ENCODE data around the gene GYS2.
A peak's percentile ranks its signal among the peaks of the same experiment; 100 is the strongest.

GYS2 gene

GRCh38 chr12:21551841-21552465 lies 52.7 kb downstream of the GYS2 start:
- no peak for DNase-seq

GRCh38 chr12:21547437-21547836 lies 57.2 kb downstream of the GYS2 start:
- no peak for DNase-seq

GRCh38 chr12:21546716-21547115 lies 57.9 kb downstream of the GYS2 start:
- no peak for DNase-seq

- no peak for DNase-seq
Observed at GRCh38 chr12:21545557-21545956, 59.1 kb downstream of the GYS2 start.

- DNase-seq = no peak
Observed at GRCh38 chr12:21543151-21543550, 61.5 kb downstream of the GYS2 start.

- DNase-seq = no peak
Observed at GRCh38 chr12:21542403-21542802, 62.2 kb downstream of the GYS2 start.

GRCh38 chr12:21541773-21542172 lies 62.9 kb downstream of the GYS2 start:
- DNase-seq = no peak

- DNase-seq = no peak
Observed at GRCh38 chr12:21539797-21540196, 64.8 kb downstream of the GYS2 start.

- no peak for DNase-seq
Observed at GRCh38 chr12:21538061-21538653, 66.5 kb downstream of the GYS2 start.

GRCh38 chr12:21529456-21529855 lies 75.2 kb downstream of the GYS2 start:
- DNase-seq = no peak

- no peak for DNase-seq
Observed at GRCh38 chr12:21528953-21529352, 75.7 kb downstream of the GYS2 start.

- DNase-seq = peak; percentile 15 to 60 (median 34)
Observed at GRCh38 chr12:21527451-21528180, 77.0 kb downstream of the GYS2 start.

GRCh38 chr12:21526721-21527345 lies 77.8 kb downstream of the GYS2 start:
- no peak for DNase-seq

GRCh38 chr12:21526053-21526452 lies 78.6 kb downstream of the GYS2 start, which contains the start of gene SPX:
TSS of gene SPX (plus strand) at chr12:21526296. CDS start at chr12:21526473, 177 bp downstream.
- no peak for DNase-seq

- DNase-seq = no peak
Observed at GRCh38 chr12:21523148-21523547, 81.5 kb downstream of the GYS2 start.

- DNase-seq = no peak
Observed at GRCh38 chr12:21521541-21521940, 83.1 kb downstream of the GYS2 start.

- DNase-seq = no peak
Observed at GRCh38 chr12:21518451-21518850, 86.2 kb downstream of the GYS2 start.

GRCh38 chr12:21516281-21516680 lies 88.4 kb downstream of the GYS2 start:
- no peak for DNase-seq

GRCh38 chr12:21509768-21510167 lies 94.9 kb downstream of the GYS2 start:
- DNase-seq = peak in 3 of 6 experiments; percentile 13 to 16 (median 13)

GRCh38 chr12:21507849-21508248 lies 96.8 kb downstream of the GYS2 start:
- no peak for DNase-seq

GRCh38 chr12:21505888-21506287 lies 98.8 kb downstream of the GYS2 start:
- DNase-seq = no peak

- no peak for DNase-seq
Observed at GRCh38 chr12:21502872-21503271, 101.8 kb downstream of the GYS2 start.

GRCh38 chr12:21502164-21502496 lies 102.5 kb downstream of the GYS2 start:
- peak in 3 of 6 experiments; percentile 30 to 70 (median 42) for DNase-seq

Data from stimulated activated naive CD4-positive, alpha-beta T cell (primary cell).